ENCODE results near the gene DEPDC1B. TPM values are rescaled to one million over a fixed set of nuclear protein-coding genes. Genes with fewer than 3 reads are reported as not detected.
"Not testable (repeated sequence)": the region's sequence is repeated elsewhere in the genome, so short reads cannot be mapped to it uniquely, and the experiment has no call there.

Gene DEPDC1B
- total and polyA plus RNA-seq, 2 of the 8 experiments (the other 6 are each of a cell fraction or from before 2014, with no cell fraction given): 30.8 to 67.4 TPM

GRCh38 chr5:60711892-60712291 is 11.9 kb upstream of the DEPDC1B start:
- not testable (repeated sequence) for H3K18ac ChIP-seq (ENCODE audit: extremely low read depth, low read length); H3K9ac ChIP-seq (replicated peaks in 1 of 4; ENCODE audit: extremely low read depth in 1 of 4, low read depth in 3 of 4, low read length in 3 of 4); H4K91ac ChIP-seq (replicated peaks; ENCODE audit: insufficient read length, low read length); H3K56ac ChIP-seq (replicated peaks; ENCODE audit: insufficient read length, low read depth, low read length); FAIRE-seq; H3K4me2 ChIP-seq (ENCODE audit: insufficient read depth in 1 of 2, low read depth in 2 of 2, low read length in 2 of 2); H3K4me3 ChIP-seq (ENCODE audit: extremely low read depth in 1 of 4, insufficient read depth in 2 of 4, low read depth in 3 of 4, low read length in 4 of 4); DNase-seq (ENCODE audit: low read depth in 1 of 2, low spot score in 2 of 2); H2BK5ac ChIP-seq (ENCODE audit: low read depth, low read length); H4K8ac ChIP-seq (ENCODE audit: extremely low read depth, insufficient read depth, low read length); H2BK12ac ChIP-seq (ENCODE audit: low read depth, low read length); H3K14ac ChIP-seq (ENCODE audit: insufficient read length); H2BK15ac ChIP-seq (ENCODE audit: low read length); H3K27me3 ChIP-seq (replicated peaks in 1 of 4; ENCODE audit: control insufficient read depth in 3 of 4, extremely low read depth in 1 of 4, insufficient read depth in 3 of 4, low read length in 3 of 4); H3K4me1 ChIP-seq (replicated peaks in 1 of 4; ENCODE audit: control insufficient read depth in 3 of 4, insufficient read depth in 4 of 4, low read length in 3 of 4); H2AK5ac ChIP-seq (ENCODE audit: low read depth, low read length); H3K23ac ChIP-seq (ENCODE audit: insufficient read length); H3K23me2 ChIP-seq (ENCODE audit: low read depth, low read length); H3K79me2 ChIP-seq (ENCODE audit: control insufficient read depth in 1 of 2, insufficient read depth in 2 of 2, low read length in 2 of 2); H4K5ac ChIP-seq (ENCODE audit: insufficient read length, low read depth, low read length); H3K27ac ChIP-seq (ENCODE audit: low read depth, low read length); H4K20me1 ChIP-seq (replicated peaks in 1 of 2; ENCODE audit: control insufficient read depth in 1 of 2, insufficient read depth in 2 of 2, low read length in 2 of 2); H2BK120ac ChIP-seq (replicated peaks; ENCODE audit: low read depth, low read length); H3K9me3 ChIP-seq (ENCODE audit: insufficient read depth in 2 of 2, low read depth in 1 of 2, low read length in 1 of 2); H3K4ac ChIP-seq (replicated peaks; ENCODE audit: insufficient read length, low read depth, low read length); H3K36me3 ChIP-seq (ENCODE audit: control insufficient read depth in 2 of 4, insufficient read depth in 4 of 4, low read length in 3 of 4); H3K79me1 ChIP-seq (ENCODE audit: low read depth, low read length); H2AFZ ChIP-seq (ENCODE audit: low read length); H2BK20ac ChIP-seq (ENCODE audit: low read length)
- CTCF ChIA-PET (ENCODE audit: partially characterized antibody): interaction anchor here (1.1 kb wide), 1 partner anchor 10 kb away, joined by 4 read pairs; no protein-coding TSS in a partner anchor
- WGBS, 2 experiments (ENCODE audit: extremely low coverage in 1 of 2, insufficient coverage in 1 of 2, insufficient read length in 1 of 2, insufficient replicate concordance in 2 of 2, low coverage in 1 of 2, low lambda C conversion rate in 2 of 2, missing lambda C conversion rate in 1 of 2): 84% methylated on average over 3 of the region's 3 CpGs; no CpG with 5 or more reads in 1 of the 2 experiments
- POLR2A ChIA-PET (ENCODE audit: partially characterized antibody): interaction anchor here (1.4 to 1.9 kb wide), 2 partner anchors 11 to 12 kb away, joined by 3 to 4 read pairs; partner anchors contain the start of gene DEPDC1B

All from H1 (cell line).